ENCODE results near the gene HOXA3. TPM values are rescaled to one million over a fixed set of nuclear protein-coding genes. Genes with fewer than 3 reads are reported as not detected.
A peak's percentile ranks its signal among the peaks of the same experiment; 100 is the strongest.

HOXA3 gene
- polyA plus RNA-seq, 5 donors = 33.5 to 53.1 (median 39.9) TPM

- no peak for DNase-seq
These were observed 5.5 kb upstream of the HOXA3 start for GRCh38 chr7:27157702-27158431.

- no peak for DNase-seq
These were observed 4.7 kb upstream of the HOXA3 start for GRCh38 chr7:27156916-27157701.

DNA sequence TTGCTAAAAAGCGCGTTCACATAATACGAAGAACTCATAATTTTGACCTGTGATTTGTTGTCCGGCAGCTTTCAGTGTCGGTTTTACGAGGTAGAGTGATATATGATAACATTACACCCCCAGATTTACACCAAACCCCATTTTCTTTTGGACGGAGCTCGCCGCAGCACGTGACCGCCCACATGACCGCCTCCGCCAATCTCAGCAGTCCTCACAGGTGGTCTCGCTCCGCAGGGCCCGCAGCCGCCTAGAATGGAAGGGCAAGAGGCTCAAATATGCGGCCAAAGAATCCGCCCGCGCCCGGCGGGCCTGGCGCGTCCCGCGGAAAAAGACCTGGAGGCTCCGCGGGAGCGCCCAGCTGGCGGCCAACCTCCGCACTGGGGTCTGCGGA is 4.1 kb upstream of the HOXA3 start, which contains the start of gene HOXA7:
HOXA7 (minus strand) TSS at position 168 of the 391 bp plus-strand sequence; CDS start at position 38, 130 bp downstream.
- DNase-seq = peak in 1 of 2 donors; percentile 78

DNA sequence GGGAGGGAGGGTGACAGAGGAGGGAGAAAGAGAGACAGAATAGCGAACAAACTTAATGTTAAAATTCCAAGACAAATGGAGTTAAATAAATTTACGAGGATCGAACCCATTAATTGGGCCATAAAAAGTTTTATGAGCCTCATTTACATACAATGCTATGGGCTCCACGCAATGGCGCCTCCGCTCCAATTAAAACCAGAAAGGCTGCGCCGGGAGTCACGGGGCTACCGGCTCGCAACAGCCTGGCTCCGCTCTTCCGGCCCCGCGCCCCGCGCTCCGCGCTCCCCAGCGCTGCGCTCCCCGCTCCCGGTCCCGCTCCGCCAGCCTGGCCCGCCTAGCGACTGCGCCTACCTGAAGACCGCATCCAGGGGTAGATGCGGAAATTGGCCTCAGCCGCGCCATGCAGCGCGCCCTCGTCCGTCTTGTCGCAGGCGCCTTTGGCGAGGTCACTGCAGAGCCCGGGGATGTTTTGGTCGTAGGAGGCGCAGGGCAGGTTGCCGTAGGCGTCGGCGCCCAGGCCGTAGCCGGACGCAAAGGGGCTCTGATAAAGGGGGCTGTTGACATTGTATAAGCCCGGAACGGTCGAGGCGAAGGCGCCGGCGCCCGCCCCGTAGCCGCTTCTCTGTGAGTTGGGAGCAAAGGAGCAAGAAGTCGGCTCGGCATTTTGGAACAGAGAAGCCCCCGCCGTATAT is 3.6 kb upstream of the HOXA3 start:
- DNase-seq = no peak

- no peak for DNase-seq
These were observed 2.8 kb upstream of the HOXA3 start for GRCh38 chr7:27154901-27155815.

DNA sequence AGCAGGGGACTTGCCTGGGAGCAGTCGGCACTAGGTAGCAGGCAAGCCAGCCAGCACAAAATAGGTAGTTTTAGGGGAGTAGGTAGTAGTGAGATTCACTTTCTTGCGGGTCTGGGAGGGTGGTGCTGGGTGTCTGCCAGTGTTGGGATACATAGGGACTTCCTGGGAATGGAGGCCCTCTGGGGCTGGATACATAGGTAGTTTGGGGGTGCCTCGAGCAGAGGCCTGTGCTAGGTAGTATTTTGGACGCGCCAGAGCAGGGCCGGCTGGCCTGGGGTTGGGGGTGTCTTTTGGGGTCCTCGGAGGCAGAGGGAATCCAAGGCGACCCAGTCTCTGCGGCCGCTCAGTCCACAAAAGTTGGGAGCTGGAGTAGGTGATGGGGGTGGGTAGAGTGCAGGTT is 2.0 kb upstream of the HOXA3 start:
- no peak for DNase-seq

DNA sequence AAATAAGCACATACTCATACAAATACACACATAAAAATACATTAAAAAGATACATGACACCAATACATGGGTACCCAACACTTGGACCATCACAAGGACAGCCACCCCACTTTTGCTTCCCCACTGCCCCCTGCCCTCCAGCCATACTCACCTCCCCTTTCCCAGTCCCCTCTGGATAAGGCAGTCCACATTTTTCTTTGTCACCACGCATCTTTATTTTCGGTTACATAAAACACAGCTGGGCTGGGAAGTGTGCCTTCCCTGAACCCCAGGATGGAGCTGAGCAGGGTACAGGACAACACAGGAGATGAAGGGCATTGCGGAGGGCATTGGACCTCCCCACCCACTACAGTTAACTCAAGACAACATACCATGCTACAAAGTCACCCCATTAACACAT is 1.1 kb upstream of the HOXA3 start:
- DNase-seq = no peak

GRCh38 chr7:27152816-27153442 is 546 bp upstream of the HOXA3 start:
- no peak for DNase-seq

GRCh38 chr7:27151341-27151930 is 947 bp downstream of the HOXA3 start:
- no peak for DNase-seq

GRCh38 chr7:27150568-27151340 is 1.6 kb downstream of the HOXA3 start:
- peak; percentile 87 for DNase-seq

- no peak for DNase-seq
These were observed 2.4 kb downstream of the HOXA3 start for GRCh38 chr7:27149842-27150567.

- peak in 1 of 2 donors; percentile 35 for DNase-seq
These were observed 3.4 kb downstream of the HOXA3 start for GRCh38 chr7:27148756-27149641.

GRCh38 chr7:27148031-27148755 is 4.2 kb downstream of the HOXA3 start:
- peak in 1 of 2 donors; percentile 51 for DNase-seq

DNA sequence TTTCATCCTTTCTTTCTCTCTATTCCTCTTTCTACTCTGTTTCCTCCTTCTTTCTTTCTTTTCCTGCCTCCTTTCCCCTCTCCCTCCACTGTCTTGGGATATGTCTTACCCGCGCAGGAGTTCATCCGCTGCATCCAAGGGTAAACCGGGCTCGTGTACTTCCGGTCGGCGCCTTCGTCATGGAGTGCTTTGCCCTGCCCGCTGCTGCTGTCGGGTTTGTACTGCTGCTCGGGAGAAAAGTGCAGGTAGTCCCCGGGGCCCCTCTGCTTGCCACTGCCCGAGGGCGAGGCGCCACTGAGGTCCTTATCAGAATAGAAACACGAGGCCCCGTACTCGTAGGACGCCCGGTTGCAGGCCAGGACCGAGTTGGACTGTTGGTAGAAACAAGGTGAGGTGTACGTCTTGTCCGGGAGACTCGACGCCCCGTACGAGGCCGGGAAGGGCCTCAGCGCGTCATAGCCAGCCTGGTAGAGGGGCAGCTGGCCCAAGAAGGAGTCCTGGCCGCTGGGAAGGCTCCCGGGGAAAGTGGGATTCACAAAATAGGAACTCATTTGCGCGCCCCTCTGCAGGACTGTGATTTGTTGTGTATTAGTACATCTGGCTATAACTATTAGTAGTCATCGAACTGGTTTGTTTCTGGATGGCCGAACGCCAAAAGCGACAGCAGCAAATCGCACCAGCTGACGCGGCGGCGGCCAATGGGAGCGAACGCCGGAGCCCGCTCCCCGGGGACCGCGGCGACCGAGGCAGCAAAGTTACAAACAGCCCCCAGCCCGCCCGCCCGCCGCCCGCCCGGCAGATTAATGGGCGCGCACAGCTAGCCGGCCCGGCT is 5.0 kb downstream of the HOXA3 start, which contains the start of gene HOXA6:
HOXA6 (minus strand) TSS at position 576 of the 832 bp plus-strand sequence; CDS start at position 551, 25 bp downstream.
- DNase-seq = peak in 1 of 2 donors; percentile 82

DNA sequence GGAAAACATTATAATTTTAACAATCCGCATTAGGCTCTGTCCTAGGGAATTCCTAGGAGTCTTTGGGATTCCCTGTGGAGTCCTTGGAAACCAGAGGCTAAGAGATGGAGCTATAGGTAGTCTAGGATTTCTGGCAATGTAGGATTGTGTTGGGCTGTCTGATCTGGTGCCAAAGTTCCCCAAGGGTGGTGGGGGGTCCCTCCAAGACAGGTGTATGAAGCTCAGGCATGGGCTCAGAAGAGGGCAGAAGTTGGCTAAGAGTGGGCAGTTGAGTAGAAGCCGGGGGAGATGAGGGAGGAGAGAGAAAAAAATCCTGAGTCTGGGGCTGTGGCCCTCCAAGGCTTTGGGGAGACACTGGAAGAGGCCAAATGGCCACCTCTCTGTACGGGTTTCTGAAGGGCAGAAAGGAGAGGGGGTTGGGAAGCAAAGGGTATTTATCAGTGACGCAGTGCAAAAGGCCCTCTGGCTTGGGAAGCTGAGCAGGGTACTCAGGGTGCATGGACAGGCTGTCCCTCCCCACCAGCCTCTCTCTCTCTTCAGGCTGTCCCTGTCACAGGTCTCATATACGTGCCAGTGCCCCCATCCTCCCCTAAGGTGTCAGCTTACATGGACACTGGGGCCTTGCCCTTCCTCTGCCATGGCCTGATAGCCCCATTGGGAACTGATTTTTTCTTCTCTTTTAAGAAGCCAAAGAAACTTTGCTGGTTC is 5.7 kb downstream of the HOXA3 start:
- DNase-seq = peak in 1 of 2 donors; percentile 42
